OCI-LY3 (cell line): ENCODE measurements around the gene SHISA4.

Experiments used
- EZH2phosphoT487 ChIP-seq: fragments of 200-600 bp; shearing (Covaris generic); IDR thresholded peaks from 2 replicates; pipeline ENCODE4 v1.6.1; 2018; ENCODE audit warnings: antibody characterized with exemption, mixed run types, low read depth
- TF ChIP-seq, protein P1 (sequence below): fragments of 200-600, 300-600 bp; sonication (generic); IDR thresholded peaks from 2 replicates; pipeline ENCODE4 v1.5.1; 2014; ENCODE audit warnings: antibody characterized with exemption, low read length, low read depth

DNA sequence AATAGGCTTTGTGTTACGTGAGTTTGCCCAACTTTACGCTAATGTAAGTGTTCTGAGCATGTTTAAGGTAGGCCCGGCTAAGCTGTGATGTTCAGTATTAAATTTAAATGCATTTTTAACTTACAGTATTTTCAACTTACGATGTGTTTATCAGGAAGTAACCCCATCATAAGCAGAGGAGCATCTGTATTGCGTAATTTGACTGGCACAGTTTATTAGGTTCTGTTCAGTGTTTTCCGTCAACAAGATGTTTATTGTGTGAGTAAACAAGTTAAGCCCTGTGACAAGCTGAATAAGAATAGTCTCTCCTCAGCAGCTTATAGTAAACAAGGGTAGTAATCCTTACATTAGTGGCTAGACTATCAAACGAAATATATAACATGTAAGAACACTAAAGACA lies 27.2 kb upstream of the SHISA4 start:
- TF ChIP-seq, protein P1, sequence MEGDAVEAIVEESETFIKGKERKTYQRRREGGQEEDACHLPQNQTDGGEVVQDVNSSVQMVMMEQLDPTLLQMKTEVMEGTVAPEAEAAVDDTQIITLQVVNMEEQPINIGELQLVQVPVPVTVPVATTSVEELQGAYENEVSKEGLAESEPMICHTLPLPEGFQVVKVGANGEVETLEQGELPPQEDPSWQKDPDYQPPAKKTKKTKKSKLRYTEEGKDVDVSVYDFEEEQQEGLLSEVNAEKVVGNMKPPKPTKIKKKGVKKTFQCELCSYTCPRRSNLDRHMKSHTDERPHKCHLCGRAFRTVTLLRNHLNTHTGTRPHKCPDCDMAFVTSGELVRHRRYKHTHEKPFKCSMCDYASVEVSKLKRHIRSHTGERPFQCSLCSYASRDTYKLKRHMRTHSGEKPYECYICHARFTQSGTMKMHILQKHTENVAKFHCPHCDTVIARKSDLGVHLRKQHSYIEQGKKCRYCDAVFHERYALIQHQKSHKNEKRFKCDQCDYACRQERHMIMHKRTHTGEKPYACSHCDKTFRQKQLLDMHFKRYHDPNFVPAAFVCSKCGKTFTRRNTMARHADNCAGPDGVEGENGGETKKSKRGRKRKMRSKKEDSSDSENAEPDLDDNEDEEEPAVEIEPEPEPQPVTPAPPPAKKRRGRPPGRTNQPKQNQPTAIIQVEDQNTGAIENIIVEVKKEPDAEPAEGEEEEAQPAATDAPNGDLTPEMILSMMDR, result no peak
- no peak for TF ChIP-seq EZH2phosphoT487
